ENCODE results near the gene ACOX3. TPM values are rescaled to one million over a fixed set of nuclear protein-coding genes. Genes with fewer than 3 reads are reported as not detected.

The ACOX3 gene
- total RNA-seq, 2 experiments from 2014 or later = 13.8 to 15.4 TPM

DNA sequence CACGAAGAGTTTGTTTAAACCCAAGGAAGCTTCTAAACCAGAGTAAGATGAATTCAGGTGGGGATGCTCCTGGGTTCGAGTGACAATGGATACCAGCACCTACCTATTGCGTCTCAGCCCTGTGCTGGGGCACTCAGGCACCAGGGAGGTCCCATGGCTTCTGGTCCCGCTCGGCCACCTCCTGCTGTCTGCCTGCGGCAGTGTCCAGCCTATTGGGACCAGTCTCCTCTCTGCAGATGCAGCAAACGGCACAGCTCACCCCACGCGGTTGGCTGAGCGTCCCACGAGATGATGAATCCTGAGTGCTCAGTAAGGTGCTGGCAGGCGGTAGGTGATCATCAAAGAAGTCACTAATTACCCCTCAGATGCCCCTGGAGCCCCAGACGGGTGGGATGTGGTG lies 75.2 kb downstream of the ACOX3 start:
- Mint-ChIP-seq H3K4me3 (no peak overlapping the region), H3K27ac (no peak overlapping the region), H3K4me1 (no peaks in the 10 kb centered on the region), H3K36me3 (ENCODE audit: low read depth) (no peaks in the 10 kb centered on the region), H3K27me3 (no peaks in the 10 kb centered on the region), H3K9me3 (peaks cover 4% of the 10 kb centered on the region)
- DNase-seq = no peak
- CTCF ChIA-PET = no interaction called here
- POLR2A ChIA-PET = no interaction called here

- CTCF ChIA-PET = no interaction called here
These were observed 75.6 kb downstream of the ACOX3 start for GRCh38 chr4:8364848-8365350.

DNA sequence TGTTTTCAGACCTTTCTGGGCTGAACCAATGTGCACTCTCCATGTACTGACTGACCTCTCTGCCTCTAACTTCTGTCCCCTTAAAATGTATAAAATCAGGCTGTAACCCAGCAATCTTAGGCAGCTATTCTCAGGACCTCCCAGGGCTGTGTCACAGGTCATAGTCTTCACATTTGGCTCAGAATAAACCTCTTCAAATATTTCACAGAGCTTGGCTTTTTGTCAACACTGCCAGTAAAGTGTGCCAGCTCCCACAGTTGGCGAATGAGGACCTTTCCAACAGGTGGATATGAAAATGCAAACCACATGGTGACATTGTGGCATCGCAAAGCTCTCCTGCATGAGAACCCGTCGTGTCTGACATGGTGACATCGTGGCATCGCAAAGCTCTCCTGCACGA lies 76.4 kb downstream of the ACOX3 start:
- Mint-ChIP-seq H3K36me3 (ENCODE audit: low read depth) (no peaks in the 10 kb centered on the region), H3K4me3 (no peak overlapping the region), H3K4me1 (no peaks in the 10 kb centered on the region), H3K9me3 (peaks cover 4% of the 10 kb centered on the region), H3K27ac (no peak overlapping the region), H3K27me3 (no peaks in the 10 kb centered on the region)
- POLR2A ChIA-PET = no interaction called here
- CTCF ChIA-PET = no interaction called here
- no peak for DNase-seq

More at GRCh38 chr4:8364848-8365350, 75.6 kb downstream of the ACOX3 start:
- H3K36me3 Mint-ChIP-seq (ENCODE audit: low read depth) = no peaks in the 10 kb centered on the region
- DNase-seq = no peak
- no peak overlapping the region for H3K27ac Mint-ChIP-seq
- POLR2A ChIA-PET = no interaction called here
- H3K9me3 Mint-ChIP-seq = peaks cover 4% of the 10 kb centered on the region
- no peak overlapping the region for H3K4me3 Mint-ChIP-seq
- H3K27me3 Mint-ChIP-seq = no peaks in the 10 kb centered on the region
- no peaks in the 10 kb centered on the region for H3K4me1 Mint-ChIP-seq

DNA sequence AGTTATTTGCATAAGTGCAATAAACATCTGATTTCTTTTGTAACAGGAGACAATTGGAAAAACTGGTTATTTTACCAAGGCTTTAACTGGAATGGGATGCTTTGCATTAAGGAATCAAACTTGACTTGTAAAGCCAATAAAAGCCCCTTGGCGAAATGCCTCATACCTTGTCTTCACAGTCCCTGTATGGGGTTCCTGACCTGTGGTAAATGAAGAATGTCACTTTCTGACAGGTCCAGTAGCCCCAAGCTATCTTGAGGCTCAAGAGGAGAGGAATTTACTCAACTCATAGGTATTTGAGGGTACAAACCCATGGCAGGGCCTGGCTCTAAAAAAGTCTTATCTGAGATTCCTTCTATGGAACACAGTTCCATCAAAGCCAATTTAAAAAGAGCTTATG lies 78.0 kb downstream of the ACOX3 start:
- Mint-ChIP-seq H3K9me3 (peaks cover 4% of the 10 kb centered on the region), H3K4me1 (no peaks in the 10 kb centered on the region), H3K27me3 (no peaks in the 10 kb centered on the region), H3K4me3 (no peak overlapping the region), H3K27ac (no peak overlapping the region), H3K36me3 (ENCODE audit: low read depth) (no peaks in the 10 kb centered on the region)
- ChIA-PET CTCF (interaction anchor here (2.2 kb wide), 1 partner anchor 10 kb away, joined by 6 read pairs; no protein-coding TSS in a partner anchor), POLR2A (no interaction called here)
- DNase-seq = no peak

DNA sequence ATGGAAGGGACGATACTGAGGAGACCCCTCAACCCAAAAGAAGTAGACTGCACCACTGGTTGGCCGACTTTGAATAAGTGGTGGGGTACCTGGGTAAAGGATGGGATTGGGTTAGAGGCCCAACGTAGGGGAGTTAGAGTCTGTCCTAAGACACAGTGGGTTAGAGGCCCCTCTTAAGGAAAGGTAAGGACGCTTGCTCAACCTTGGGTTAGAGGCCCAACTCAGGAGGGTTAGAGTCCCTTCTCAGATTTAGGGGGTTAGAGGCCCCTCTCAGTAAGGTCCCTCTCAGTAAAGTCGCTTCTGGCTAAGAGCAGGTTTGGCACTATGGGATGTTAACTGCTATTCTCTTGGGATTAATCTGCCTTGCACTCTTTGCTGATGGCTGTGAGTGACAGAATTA lies 81.3 kb downstream of the ACOX3 start:
- POLR2A ChIA-PET = no interaction called here
- no peak overlapping the region for H3K27ac Mint-ChIP-seq
- no peaks in the 10 kb centered on the region for H3K36me3 Mint-ChIP-seq (ENCODE audit: low read depth)
- CTCF ChIA-PET = interaction anchor here (0.6 kb wide), 1 partner anchor 308 kb away, joined by 3 read pairs; no protein-coding TSS in a partner anchor
- peaks cover 4% of the 10 kb centered on the region for H3K9me3 Mint-ChIP-seq
- H3K4me3 Mint-ChIP-seq = no peak overlapping the region
- DNase-seq = no peak
- no peaks in the 10 kb centered on the region for H3K27me3 Mint-ChIP-seq
- no peaks in the 10 kb centered on the region for H3K4me1 Mint-ChIP-seq

- Mint-ChIP-seq H3K36me3 (ENCODE audit: low read depth) (no peaks in the 10 kb centered on the region), H3K4me1 (no peaks in the 10 kb centered on the region), H3K27me3 (no peaks in the 10 kb centered on the region), H3K4me3 (no peak overlapping the region), H3K9me3 (peaks cover 2% of the 10 kb centered on the region), H3K27ac (no peak overlapping the region)
- DNase-seq = no peak
- ChIA-PET POLR2A (no interaction called here), CTCF (no interaction called here)
These were observed 83.7 kb downstream of the ACOX3 start for GRCh38 chr4:8356856-8357255.

DNA sequence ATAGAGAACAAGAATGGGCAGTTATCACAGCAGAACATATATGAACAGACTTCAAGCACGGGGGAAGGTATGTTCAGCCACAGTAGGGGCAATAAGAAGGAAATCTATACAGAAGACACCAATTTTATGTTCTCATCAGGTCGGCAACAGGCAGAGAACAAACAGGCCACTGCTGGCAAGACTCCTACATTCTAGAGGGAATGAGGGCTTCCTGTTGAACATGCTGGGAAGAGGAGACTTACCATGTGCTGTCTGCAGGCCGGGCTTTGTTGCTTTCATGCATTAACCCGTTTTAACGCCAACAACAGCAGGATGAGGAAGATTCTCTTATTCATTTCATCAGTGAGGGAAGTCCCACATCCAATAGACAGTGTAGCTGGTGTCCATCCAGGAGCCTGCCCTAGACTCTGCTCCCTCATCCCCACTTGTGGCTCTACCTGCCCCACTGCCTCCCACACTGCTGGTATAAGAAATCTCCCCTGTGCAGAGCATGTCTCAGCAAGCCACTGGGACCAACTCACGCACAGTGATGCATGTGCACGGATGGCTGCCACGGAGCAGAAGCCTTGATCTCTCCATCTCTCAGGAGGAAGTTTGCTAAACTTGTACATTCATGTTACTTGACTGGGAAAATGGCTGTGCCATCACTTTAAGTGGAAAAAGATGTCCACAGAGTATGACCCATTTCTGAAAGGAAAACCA lies 84.5 kb downstream of the ACOX3 start:
- Mint-ChIP-seq H3K9me3 (no peaks in the 10 kb centered on the region), H3K36me3 (ENCODE audit: low read depth) (no peaks in the 10 kb centered on the region), H3K27me3 (no peaks in the 10 kb centered on the region), H3K4me3 (no peak overlapping the region), H3K27ac (no peak overlapping the region), H3K4me1 (no peaks in the 10 kb centered on the region)
- DNase-seq = no peak
- CTCF ChIA-PET = no interaction called here
- POLR2A ChIA-PET = no interaction called here

DNA sequence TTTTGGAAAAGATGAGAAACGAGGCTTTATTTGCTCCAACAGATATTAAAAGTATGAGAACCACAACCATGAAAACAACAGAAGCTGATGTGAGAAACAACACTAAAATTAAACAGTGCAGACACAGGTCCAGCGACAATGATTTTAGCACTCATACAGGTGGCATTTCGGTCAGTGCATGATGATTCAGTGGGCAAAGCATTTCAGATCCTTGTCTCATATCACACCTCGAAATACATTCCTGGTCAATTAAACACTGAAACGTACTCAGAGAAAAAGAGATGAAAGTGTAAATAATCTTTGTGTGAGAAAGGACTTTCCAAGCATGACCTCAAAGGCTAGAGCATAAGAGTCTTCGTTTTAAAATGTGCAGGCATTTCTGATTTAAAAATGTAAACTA lies 85.2 kb downstream of the ACOX3 start:
- Mint-ChIP-seq H3K27me3 (no peaks in the 10 kb centered on the region), H3K27ac (no peak overlapping the region)
- POLR2A ChIA-PET = no interaction called here

GRCh38 chr4:8353912-8354453 lies 86.5 kb downstream of the ACOX3 start:
- ChIA-PET CTCF (interaction anchor here (2.2 kb wide), 1 partner anchor 9 kb away, joined by 6 read pairs; no protein-coding TSS in a partner anchor), POLR2A (no interaction called here)
- no peaks in the 10 kb centered on the region for H3K4me1 Mint-ChIP-seq
- H3K4me3 Mint-ChIP-seq = no peak overlapping the region
- no peak for DNase-seq
- no peaks in the 10 kb centered on the region for H3K9me3 Mint-ChIP-seq
- H3K27ac Mint-ChIP-seq = no peak overlapping the region
- no peaks in the 10 kb centered on the region for H3K36me3 Mint-ChIP-seq (ENCODE audit: low read depth)
- no peaks in the 10 kb centered on the region for H3K27me3 Mint-ChIP-seq

More for the DNA sequence above, 85.2 kb downstream of the ACOX3 start:
- CTCF ChIA-PET = no interaction called here
- H3K9me3 Mint-ChIP-seq = no peaks in the 10 kb centered on the region
- H3K4me3 Mint-ChIP-seq = no peak overlapping the region
- H3K4me1 Mint-ChIP-seq = no peaks in the 10 kb centered on the region
- no peaks in the 10 kb centered on the region for H3K36me3 Mint-ChIP-seq (ENCODE audit: low read depth)
- no peak for DNase-seq

- Mint-ChIP-seq H3K36me3 (ENCODE audit: low read depth) (no peaks in the 10 kb centered on the region), H3K9me3 (no peaks in the 10 kb centered on the region), H3K27ac (no peak overlapping the region), H3K27me3 (no peaks in the 10 kb centered on the region), H3K4me3 (no peak overlapping the region), H3K4me1 (no peaks in the 10 kb centered on the region)
- CTCF ChIA-PET = interaction anchor here (2.2 kb wide), 1 partner anchor 9 kb away, joined by 6 read pairs; no protein-coding TSS in a partner anchor
- DNase-seq = no peak
- POLR2A ChIA-PET = no interaction called here
These were observed 87.3 kb downstream of the ACOX3 start for GRCh38 chr4:8353158-8353669.

DNA sequence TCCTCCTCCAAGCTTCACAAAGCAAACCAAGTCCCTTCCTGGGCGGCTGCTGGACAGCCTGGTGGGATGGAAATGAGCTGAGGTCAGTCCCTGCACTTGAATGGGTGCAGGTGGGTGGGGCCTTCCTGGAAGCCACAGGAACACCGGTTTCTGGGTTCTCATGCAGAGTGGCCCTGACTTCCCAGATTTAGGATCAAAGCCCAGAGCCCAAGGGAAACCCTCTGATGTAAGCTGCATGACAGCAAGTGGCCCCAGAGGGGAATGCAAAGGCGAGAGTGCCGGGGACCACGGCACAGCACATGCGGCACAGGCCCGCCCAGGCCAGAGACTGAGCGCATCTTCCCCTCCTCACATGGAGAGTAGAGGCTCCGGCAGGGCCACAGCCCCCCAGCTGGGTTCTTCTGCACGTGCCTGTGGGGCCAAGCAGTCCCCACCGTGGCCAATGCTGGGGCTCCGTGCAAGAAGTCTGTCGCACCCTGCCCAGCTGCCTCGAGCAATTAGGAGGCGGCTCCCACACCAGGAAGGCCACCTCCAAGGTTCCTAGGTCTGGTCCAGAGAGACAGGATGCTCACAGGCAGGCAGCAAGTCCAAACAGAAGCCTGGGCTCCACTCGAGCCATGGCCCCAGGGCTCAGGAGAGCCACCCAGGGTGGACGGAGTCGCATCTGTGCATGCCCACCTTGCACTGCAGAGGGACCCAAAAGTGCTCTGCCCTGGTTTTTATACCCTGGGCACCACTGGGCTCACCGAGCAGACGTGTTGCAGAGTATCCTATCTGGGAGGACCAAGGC lies 88.0 kb downstream of the ACOX3 start:
- no peaks in the 10 kb centered on the region for H3K9me3 Mint-ChIP-seq
- no peaks in the 10 kb centered on the region for H3K4me1 Mint-ChIP-seq
- POLR2A ChIA-PET = no interaction called here
- H3K27ac Mint-ChIP-seq = no peak overlapping the region
- H3K4me3 Mint-ChIP-seq = no peak overlapping the region
- H3K27me3 Mint-ChIP-seq = no peaks in the 10 kb centered on the region
- H3K36me3 Mint-ChIP-seq (ENCODE audit: low read depth) = no peaks in the 10 kb centered on the region
- DNase-seq = no peak
- CTCF ChIA-PET = interaction anchor here (2.2 kb wide), 1 partner anchor 10 kb away, joined by 6 read pairs; no protein-coding TSS in a partner anchor

GRCh38 chr4:8351931-8352367 lies 88.6 kb downstream of the ACOX3 start:
- no peak for DNase-seq
- Mint-ChIP-seq H3K4me1 (no peaks in the 10 kb centered on the region), H3K36me3 (ENCODE audit: low read depth) (no peaks in the 10 kb centered on the region), H3K27ac (no peak overlapping the region), H3K4me3 (no peak overlapping the region), H3K9me3 (no peaks in the 10 kb centered on the region), H3K27me3 (no peaks in the 10 kb centered on the region)
- ChIA-PET POLR2A (no interaction called here), CTCF (interaction anchor here (2.2 kb wide), 1 partner anchor 11 kb away, joined by 6 read pairs; no protein-coding TSS in a partner anchor)

DNA sequence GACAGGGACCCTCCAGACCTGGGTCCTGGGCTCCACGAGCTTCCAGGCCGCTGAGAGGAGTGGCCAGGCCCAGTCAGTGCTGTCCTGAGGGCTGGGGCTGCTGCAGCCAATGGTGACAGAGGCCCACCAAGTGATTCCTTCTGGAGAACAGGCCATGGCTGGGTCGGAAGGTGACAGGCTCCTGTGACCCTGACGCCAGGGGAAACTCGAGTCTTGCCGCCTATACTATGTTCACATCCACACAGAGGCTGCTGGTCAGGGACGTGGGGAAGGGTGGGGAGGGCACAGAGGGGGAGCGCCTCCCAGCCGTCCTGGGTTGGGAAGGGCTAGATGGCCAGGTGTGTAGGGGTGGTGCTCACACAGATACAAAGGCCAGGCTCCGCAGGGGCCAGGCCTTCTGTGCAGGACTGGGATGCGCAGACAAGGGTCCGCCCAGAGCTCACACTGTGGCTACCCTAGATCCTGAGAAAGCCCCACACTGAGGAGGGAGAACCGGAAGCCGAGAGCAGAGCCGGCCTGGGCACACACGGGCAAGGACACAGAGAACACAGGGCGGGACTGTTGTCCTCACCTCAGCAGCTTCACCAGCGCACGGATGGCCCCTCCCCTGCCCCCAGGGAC lies 89.6 kb downstream of the ACOX3 start:
- ChIA-PET CTCF (no interaction called here), POLR2A (no interaction called here)
- no peak for DNase-seq
- Mint-ChIP-seq H3K4me3 (no peak overlapping the region), H3K27me3 (no peaks in the 10 kb centered on the region), H3K36me3 (ENCODE audit: low read depth) (no peaks in the 10 kb centered on the region), H3K4me1 (no peaks in the 10 kb centered on the region), H3K9me3 (no peaks in the 10 kb centered on the region), H3K27ac (no peak overlapping the region)
